ENCODE measurements around the gene RAB23.

RAB23 gene

DNA sequence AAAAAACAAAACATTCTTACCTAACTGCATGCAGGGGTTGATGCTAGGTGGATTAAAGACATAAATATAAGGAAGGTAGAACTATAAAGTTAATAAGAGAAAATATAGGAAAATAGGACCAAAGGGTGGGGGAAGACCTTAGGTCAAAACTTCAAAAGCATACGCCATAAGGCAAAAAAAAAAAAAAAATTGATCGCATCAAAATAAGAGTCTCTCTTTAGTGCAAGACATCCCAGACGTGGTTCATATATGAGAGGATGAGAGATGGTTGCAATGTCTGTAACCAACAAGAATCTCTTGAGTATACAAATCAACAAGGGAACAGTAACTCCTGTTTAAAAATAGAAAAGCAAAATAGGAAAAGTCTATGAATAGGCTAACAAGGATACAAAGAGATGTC lies 41.5 kb downstream of the RAB23 start:
- no peak for DNase-seq (ENCODE audit: low spot score)

DNA sequence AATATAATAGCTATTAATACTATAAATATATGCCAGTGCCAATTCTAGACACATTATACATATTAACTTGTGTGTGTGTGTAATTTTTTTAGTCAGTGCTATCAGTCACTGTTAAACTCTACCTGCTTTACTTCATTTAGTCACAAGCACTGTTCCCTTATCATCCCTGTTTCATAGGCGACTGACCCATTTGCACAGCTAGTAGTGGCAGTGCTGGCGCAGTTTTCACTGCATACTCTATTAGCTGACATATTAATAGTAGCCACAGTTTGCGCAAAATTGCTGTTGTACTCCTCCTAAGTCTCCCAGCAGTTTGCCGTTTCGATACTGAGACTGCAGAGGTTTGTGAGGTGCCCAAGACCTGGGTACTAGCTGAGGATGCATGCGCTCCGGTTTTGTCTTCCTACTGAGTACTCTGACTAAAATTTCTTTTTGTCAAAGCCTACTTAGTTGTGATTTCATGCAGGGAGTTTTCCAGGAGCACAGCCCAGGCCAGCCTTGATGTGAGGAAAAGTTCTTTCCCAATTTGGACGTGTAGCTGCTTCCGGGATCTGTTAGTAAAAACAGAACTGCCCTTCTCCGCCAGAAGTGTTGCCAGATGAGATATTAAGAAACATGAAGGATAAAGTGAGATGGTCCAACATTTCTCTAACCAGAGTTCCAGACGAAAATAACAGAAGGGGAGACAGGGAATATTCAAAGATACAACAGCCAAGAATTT lies 44.4 kb downstream of the RAB23 start:
- no peak for DNase-seq (ENCODE audit: low spot score)

DNA sequence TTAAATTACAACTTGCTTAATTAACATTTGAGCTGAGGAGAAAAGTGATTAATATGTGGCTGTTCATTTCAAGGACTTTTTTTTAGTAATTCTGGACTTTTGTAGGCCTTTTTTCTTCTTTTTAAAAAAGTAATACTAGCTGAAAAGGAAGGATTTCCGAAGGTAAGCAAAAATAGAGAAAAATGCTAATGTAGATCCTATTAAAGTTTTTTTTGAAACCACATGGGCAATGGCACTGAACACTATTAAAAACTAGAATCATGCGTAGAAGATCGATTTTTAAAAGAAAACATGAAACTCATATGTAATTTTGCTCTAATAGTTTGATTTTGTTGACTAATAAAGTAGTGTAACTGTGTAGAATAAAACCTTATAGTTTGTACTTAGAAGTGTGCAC lies 47.6 kb downstream of the RAB23 start:
- no peak for DNase-seq (ENCODE audit: low spot score)

DNA sequence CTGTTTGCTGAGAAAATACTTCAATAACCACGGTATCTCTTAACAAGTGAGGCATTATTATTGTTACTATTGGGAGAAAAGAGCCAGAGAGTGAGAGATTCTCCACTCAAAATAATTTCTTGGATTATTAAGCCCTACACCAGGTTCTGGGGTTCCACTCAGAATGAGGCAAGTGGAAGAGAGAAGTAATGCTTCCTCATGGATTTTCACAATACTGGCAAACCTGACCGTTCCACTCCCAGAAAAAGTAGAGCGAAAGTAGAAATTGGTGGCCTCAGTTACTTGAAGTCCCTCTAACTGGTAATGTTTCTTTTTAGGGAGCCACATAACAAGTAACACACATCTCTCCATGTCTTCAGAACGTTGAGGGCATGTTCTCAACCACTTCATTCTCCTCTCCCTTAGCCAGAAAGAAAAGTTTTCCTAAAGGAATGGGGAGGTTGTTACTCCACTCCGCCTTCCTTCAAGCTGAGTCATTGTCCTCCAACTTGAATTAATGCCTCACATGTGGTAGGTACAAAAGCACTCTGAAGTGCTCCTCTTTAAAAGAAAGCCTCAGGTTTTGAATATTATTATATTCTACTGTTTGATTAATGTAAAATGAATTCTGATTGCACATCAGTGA lies 48.1 kb downstream of the RAB23 start:
- no peak for DNase-seq (ENCODE audit: low spot score)

DNA sequence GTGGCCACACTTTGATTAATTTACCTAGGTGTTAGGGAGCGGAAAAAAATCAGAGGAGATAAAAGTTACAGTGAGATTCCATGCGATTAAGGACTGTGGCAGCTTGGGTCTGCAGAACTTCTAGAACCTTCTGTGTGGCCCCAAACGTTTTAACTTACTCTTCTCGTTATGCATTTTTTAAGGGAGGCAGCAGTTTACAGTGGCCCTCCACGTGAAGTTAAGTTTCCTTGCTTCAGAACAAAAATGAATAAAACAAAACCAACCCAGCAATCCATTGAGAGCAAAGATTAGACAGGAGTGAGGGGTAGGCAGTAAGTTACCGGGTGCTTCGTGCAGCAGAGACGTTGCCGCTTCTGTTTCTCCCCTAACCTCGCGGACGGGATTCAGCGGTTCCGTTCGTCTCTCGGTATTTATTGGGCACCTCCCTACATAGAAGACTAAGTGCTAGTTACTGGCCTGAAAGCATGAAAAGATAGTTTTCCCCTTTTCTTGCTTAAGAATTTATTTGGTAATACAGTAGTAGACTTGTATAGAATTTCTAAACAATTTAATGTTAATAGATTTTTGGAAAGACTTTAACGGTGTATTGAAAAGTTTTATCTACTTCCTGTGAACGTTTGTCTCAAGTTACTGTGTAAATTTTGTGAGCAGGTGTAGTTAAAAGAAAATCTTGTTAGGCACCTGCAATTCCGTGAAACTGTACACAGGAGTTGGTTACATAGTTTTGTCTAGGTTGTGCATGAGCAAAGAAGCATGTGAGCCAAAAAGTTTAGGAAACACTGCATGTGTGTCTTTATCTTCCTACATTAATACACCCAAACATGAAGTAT lies 48.8 kb downstream of the RAB23 start:
- DNase-seq (ENCODE audit: low spot score): peak; percentile 16

DNA sequence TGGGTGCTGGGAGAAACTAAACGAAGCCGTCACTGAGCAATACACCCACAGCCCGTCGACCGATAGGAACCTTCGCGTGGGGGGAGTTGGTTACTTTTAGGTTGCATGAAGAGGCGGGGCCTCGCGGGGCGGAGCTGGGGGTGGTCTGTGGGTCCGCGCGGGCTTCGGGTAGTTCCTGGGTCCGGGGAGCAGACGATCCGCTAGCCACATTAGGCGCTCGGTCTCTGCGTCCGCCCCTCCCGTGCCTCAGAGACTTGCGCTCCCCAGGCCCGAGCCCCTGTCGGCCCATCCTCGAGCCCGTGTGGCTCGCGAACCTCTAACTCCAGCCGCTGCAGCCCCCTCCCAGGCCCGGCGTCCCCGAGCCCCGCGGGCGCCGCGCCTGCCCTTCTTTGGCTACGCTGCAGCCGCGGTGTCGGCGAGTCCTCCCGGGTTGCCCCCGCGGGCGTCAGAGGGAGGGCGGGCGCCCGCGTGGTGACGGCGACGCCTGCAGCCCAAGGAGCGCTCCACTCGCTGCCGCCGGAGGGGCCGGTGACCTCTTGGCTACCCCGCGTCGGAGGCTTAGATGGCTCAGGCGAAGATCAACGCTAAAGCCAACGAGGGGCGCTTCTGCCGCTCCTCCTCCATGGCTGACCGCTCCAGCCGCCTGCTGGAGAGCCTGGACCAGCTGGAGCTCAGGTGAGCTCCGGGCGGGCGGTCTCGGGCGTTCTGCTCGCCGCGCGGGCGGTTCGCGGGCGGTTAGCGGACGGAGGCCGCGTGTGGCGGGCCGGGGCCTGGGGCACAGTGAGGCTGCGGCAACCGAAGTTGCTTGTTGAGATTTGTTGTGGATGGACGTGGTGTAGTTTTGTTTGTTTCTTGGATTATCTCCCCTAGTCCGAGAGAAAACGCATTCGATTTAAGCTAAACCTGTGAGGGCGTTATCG lies 49.7 kb downstream of the RAB23 start, which contains the start of gene BAG2:
TSS of gene BAG2 (plus strand) at position 191 of the 920 bp plus-strand sequence. CDS start at position 563, 372 bp downstream.
- DNase-seq (ENCODE audit: low spot score): peak; percentile 56

DNA sequence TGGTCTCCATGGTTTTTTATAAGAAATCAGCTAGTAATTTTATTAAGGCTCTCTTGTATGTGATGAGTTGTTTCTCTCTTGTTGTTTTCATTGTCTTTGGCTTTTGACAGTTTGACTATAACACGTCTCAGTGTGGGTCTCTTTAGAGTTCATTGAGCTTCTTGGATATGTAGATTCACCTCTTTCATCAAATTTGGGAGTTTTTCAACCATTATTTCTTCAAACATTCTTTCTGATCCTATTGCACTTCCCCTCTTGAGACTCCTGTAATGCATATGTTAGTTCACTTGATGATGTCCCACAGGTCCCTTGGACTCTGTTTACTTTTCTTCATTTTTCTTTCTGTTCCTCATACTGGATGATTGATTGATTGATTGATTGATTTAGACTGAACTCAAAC lies 57.0 kb downstream of the RAB23 start:
- DNase-seq (ENCODE audit: low spot score): no peak

DNA sequence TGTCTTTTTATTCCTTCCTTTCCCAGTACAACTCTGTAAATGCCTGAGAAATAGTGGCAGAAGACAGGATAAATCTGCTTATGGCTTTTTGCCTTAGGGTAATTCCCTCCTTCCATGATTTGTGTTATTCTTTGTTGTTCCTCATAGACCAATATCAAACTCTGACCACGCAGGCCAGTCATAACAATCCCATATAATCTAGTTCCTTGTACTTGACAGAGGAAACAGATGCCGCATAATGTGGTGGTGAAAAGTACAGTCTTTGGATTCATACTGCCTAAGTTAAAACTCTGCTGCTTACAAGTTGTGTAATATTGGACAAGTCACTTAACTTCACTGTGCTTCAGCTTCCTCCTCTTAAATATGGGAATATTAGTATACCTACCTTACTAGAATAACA lies 58.2 kb downstream of the RAB23 start:
- no peak for DNase-seq (ENCODE audit: low spot score)

DNA sequence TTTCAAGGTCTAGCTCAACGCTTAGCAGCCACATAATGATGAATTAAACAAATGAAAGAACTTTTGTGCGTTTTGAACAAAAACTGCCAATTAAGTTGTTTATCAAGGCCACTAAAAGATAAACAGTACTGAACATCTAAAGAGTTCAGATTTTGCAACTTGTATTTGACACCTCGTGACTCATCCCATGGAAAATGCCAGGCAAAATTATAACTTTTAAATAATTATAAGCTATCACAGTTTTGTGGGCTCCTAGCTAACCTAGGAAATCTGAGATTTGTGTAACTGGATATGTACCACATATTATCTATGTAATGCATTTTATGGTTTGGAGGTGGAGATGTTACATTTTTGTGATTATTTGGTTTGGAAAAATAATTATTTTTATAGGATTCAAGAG lies 59.6 kb downstream of the RAB23 start:
- DNase-seq (ENCODE audit: low spot score): no peak

DNA sequence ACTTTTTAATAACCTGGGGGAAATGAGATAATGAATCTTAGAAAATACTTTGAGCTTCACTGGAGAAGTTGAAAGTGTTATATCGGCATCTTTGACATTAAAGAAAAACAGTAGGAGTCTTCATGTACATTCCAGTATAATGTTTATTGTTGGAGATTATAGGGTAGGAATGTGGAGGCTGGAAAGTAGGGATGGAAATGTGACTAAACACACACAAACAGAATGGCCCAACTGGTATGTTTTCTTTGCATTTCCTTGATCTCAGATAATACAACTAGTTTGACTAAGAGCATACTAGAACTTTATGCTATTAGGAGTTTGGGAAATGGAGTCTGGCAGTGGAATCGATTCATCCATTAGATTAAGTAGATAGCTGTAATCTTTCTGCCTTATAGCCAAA lies 60.1 kb downstream of the RAB23 start:
- no peak for DNase-seq (ENCODE audit: low spot score)

DNA sequence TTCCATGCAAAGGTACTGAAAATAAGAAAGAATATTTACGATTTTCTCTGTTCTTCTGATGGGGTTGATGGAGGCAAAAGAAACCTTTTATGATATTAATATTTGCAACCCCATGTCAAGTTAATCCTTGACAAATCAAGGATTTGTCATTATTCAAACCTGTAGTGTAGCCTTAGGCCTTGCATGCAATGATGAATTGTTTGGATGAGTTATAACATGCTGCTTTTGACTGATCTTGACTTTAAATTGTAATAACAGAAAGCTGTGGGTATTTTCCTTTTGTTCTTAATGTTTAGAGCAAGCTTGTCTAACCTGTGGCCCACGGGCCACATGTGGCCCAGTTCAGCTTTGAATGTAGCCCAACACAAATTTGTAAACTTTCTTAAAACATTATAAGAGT lies 63.0 kb downstream of the RAB23 start:
- DNase-seq (ENCODE audit: low spot score): no peak

DNA sequence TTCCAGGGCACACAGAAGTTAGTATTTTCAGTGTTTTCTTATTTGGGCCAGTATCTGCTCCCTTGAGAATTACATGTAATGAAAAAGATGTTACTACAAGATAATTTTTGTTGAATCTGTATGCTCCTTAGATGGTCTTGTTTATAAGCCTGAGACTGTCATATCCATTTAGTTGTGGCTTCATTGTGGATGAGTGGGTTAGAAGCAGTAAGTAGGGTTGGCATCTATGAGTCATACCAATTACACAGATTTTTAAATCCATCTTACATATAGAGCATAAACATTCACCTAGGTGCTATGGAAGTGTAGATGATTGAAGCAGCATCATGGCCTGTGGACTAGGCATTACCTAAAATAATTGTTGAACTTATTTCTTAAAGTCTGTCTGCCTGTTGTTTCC lies 63.4 kb downstream of the RAB23 start:
- no peak for DNase-seq (ENCODE audit: low spot score)

DNA sequence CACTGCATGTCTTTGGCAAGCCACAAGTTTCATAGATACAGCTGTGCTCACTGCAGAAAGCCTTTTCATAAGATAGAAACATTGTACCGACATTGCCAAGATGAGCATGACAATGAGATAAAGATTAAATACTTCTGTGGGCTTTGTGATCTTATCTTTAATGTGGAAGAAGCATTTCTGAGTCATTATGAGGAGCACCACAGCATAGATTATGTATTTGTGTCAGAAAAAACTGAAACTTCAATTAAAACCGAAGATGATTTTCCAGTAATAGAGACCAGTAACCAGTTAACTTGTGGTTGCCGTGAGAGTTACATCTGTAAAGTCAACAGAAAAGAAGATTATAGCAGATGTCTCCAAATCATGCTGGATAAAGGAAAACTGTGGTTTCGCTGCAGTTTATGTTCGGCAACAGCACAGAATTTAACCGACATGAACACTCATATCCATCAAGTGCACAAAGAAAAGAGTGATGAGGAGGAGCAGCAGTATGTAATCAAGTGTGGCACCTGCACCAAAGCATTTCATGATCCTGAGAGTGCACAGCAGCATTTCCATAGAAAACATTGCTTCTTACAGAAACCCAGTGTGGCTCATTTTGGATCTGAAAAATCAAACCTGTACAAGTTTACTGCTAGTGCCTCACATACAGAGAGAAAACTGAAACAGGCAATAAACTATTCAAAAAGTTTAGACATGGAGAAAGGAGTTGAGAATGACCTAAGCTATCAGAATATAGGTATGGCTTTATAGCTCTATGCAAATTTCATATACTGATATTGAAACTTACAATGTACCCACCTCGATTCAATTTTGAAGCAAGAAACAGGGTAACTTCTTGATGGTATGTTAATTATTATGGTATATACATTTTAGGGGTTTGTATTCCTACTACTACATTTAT lies 73.9 kb downstream of the RAB23 start:
- no peak for DNase-seq (ENCODE audit: low spot score)

DNA sequence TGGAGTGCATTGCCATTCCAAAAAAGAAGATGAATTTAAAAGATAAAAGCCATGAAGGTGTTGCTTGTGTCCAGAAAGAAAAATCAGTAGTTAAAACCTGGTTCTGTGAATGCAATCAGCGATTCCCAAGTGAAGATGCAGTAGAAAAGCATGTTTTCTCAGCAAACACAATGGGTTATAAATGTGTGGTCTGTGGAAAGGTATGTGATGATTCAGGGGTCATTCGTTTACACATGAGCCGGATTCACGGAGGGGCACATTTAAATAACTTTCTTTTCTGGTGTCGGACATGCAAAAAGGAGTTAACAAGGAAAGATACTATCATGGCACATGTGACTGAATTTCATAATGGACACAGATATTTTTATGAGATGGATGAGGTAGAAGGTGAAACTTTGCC lies 74.7 kb downstream of the RAB23 start:
- no peak for DNase-seq (ENCODE audit: low spot score)

DNA sequence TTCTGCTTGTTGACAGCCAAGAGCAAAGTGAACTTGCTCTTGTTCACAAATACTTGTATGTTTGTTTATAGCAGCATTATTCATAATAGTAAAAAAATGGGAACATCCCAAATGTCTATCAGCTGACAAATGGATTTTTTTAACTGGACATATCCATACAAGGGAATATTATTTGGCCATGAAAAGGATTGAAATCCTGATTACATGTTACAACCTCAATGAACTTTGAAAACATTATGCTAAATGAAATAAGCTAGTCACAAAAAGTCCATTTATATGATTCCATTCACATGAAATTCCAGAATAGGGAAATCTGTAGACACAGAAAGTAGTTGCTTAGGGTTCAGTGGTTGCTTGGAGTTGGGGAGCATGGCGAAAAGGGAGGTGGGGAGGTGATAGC lies 78.4 kb downstream of the RAB23 start:
- DNase-seq (ENCODE audit: low spot score): no peak

DNA sequence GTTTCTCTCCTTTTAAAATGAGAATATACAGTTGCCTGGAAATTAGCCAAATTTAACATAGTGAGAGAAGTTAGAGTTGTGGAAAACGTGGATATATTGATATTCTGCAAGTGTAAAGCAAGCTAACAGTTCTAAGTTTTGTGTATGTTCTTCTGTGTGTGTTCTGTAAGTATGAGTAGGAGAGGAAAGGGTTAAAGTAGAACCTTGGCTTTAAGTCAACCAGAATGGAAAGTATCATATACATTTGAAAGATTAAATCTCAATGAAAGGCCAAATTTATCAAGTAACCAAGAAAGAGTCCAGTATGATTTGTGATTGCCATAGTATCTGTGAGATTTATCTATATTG lies 80.0 kb downstream of the RAB23 start:
- DNase-seq (ENCODE audit: low spot score): no peak

DNA sequence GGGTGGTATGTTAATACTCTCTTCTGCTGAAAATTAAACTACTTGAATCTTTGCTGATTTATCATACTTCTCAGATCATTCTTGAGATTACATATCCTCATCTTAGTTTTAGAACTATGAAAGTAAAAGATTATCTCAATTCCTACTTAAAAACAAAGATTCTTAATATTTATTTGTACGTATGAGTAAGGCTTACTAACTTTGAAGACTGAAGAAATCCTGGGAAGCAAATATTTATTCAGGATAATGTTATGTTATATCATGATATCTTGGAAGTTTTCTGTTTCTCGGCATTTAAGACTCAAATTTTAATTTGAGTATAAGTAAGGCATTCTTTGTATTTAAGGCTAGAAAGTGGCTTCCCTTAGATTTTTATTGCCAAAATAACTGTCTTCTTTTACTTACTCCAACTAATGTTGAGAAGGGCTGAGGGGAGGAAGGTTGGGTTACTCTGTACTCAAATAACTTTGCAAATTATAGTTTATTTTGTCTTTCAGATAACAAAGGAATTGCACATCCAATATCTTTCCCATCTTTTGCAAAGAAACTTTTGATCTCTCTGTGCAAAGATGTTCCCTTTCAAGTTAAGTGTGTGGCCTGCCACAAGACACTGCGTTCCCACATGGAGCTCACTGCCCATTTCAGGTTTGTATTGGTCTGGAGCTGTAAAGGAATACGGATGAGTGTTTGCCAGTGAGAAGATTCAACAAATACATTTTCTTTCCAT lies 80.5 kb downstream of the RAB23 start:
- no peak for DNase-seq (ENCODE audit: low spot score)

DNA sequence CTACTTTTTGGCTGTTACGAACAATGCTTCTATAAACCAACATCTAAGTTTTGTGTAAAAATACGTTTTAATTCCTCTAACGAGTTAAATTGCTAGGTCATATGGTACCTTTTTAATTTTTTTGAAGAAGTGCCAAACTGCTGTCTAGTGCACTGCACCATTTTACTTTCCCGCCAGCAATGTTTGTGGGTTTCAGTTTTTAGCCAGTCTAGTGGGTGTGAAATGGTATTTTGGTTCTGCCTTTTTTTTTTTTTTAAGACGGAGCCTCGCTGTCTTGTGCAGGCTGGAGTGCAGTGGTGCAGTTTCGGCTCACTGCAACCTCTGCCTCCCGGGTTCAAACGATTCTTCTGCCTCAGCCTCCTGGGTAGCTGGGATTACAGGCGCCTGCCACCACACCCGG lies 84.1 kb downstream of the RAB23 start:
- no peak for DNase-seq (ENCODE audit: low spot score)

DNA sequence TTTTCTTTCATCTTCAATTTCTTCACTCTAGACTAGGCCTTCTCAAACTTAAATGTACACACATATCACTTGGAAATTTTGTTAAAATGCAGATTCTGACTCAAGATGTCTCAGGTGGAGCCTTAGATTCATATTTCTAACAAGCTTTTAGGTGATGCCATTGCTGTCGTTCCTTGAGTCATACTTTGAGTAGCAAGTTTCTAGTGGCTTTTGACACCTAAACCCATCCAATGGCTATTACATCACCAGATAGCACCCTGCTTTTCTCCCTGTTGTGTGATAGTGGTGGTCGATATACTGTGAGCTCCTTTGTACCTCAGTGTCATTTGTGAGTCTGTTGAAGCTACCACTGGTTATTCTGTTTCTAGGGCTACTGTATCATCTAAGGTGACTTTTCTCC lies 84.8 kb downstream of the RAB23 start:
- no peak for DNase-seq (ENCODE audit: low spot score)
